ENCODE results near the gene PTGR2.
"Not testable (repeated sequence)": the region's sequence is repeated elsewhere in the genome, so short reads cannot be mapped to it uniquely, and the experiment has no call there.

Gene PTGR2

DNA sequence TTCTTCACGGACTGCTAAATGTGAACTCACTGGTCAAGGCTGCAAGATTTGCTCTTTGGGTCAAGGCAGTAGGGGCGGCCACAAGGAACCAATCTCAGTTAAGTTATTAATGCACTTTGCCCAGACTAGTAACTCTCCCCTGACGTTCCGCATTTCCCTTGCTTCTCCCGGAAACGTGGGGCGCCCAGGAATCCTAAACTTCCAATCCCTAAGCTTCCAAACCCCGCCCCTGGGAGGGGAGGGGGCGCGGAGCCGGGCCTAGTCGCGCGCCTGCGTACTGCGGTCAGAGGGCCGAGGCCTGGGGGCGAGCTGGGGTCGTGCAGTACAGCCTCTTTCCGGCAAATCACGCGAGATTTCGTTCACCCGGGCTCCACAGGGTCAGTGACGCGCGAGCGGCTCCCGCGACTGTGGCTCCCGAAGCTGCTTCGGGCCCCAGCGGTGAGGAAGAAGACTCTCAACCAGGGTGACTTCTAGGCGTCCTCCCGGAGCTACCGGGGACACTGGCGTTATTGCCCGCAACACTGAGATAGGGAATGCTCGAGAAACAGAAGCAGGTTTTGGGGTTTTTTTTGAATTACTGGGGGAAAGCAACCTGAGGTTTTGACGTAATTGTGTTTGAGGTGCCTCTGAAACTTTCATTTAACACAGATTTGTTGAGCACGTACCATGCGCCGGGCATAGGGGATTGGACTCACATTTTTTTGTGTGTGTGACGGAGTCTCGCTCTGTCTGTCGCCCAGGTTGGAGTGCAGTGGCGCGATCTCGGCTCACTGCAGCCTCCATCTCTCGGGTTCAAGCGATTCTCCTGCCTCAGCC lies at the start of gene PTGR2:
PTGR2 (plus strand) TSS at position 265 of the 816 bp plus-strand sequence. CDS start 7,032 bp downstream, outside the sequence.
- peak; percentile 92 for DNase-seq (ENCODE audit: low spot score)

GRCh38 chr14:73802431-73803188 lies 49.0 kb upstream of the PTGR2 start:
- no peak for DNase-seq (ENCODE audit: low spot score)

DNA sequence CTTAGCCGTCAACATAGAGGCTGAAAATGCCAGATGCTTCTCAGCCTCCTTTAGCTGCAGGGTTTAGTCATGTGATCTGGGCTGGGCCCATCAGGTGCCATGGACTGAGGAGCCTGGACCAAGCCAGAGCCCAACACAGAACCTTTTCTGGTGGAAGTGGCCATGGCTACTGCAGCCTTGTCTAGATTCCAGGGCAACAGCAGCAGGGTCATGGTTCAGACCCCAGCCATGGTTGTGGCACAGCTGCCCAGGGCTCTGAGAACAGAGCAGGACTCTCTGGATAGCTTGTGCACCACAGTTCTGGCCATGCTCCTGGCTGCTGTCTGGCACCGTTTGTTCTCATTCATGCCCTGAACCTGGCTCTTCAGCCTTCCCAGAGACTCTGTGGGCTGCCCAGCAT lies 47.0 kb upstream of the PTGR2 start:
- DNase-seq (ENCODE audit: low spot score) = no peak

- no peak for DNase-seq (ENCODE audit: low spot score)
Measured at GRCh38 chr14:73807457-73807856, 44.2 kb upstream of the PTGR2 start.

GRCh38 chr14:73809391-73809790 lies 42.2 kb upstream of the PTGR2 start:
- DNase-seq (ENCODE audit: low spot score) = no peak

- DNase-seq (ENCODE audit: low spot score) = no peak
Measured at GRCh38 chr14:73810478-73811163, 41.0 kb upstream of the PTGR2 start.

DNA sequence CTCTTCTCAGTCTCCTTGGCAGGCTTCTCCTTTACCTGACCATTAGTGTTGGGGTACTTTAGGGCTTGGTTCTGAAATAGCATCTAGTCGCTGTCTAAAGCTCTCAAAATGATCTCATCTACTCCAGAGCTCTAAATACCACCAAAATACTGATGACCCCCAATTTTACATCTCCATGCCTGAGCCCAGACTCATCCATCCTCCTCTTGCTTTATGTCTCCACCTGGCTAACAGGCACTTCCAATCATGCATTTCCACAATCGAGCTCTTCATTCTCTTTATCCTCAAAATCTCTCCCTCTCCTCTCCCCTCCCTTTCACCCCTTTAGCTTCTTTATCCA lies 40.5 kb upstream of the PTGR2 start:
- no peak for DNase-seq (ENCODE audit: low spot score)

GRCh38 chr14:73814153-73814552 lies 37.5 kb upstream of the PTGR2 start:
- DNase-seq (ENCODE audit: low spot score) = peak; percentile 53

DNA sequence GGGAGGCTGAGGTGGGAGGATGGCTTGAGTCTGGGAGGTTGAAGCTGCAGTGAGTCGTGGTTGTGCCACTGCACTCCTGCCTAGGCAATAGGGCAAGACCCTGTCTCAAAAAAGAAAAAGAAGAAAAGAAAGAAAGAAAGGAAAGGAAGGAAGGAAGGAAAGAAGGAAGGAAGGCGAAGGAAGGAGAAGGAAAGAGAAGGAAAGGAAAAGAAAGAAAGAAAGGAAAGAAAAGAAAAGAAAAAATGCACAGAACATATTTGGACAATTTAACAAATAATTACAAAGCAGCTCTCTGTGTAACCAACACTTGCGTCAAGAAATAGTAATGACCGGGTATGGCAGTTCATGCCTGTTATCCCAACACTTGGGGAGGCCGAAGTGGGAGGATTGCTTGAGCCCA lies 35.8 kb upstream of the PTGR2 start:
- DNase-seq (ENCODE audit: low spot score) = no peak

DNA sequence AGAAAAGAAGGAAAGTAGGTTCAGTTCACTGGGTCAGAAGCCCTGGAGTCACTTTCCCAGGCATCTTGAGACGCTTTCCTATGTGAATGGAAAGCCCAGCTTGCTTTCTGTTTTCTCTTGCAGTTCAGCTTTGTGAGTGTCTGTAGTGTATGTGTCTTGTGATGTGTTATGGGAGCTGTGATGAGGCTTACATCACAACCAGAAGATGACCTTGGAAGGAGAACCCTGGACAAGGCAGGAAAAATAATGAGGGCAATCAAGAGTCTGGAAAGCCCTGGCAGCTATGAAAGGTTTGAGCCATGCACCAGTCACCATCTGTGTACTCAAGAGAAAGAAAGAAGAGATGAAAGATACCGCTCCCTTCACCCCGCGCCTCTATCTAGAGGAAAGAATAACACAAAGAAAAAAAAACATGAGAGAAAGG lies 35.2 kb upstream of the PTGR2 start:
- no peak for DNase-seq (ENCODE audit: low spot score)

DNA sequence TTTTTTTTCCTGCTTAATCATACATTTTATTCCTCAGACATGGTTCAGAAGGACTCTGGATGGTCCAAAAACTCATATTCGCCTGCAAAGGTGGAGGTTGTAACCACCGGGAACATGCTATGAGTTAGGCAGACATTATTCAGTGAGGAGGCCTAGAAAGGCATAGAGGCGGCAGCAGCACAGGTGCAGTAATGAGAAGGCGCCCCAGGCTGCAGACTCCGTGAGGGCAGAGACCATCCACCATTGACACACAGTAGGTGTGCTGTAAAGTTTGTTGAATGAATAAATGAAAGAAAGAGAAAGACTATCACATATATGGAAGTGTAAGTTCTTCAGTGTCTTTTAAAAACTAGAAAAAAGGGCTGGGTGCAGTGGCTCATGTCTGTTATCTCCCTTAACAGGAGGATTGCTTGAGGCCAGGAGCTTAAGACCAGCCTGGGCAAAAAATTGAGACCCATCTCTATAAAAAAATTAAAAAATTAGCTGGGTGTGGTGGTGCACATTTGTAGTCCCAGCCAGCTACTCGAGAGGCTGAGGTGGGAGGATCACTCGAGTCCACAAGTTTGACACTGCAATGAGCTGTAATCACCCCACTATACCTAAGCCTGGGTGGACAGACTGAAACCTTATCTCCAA lies 34.5 kb upstream of the PTGR2 start:
- no peak for DNase-seq (ENCODE audit: low spot score)

GRCh38 chr14:73818821-73819220 lies 32.8 kb upstream of the PTGR2 start:
- DNase-seq (ENCODE audit: low spot score) = no peak

DNA sequence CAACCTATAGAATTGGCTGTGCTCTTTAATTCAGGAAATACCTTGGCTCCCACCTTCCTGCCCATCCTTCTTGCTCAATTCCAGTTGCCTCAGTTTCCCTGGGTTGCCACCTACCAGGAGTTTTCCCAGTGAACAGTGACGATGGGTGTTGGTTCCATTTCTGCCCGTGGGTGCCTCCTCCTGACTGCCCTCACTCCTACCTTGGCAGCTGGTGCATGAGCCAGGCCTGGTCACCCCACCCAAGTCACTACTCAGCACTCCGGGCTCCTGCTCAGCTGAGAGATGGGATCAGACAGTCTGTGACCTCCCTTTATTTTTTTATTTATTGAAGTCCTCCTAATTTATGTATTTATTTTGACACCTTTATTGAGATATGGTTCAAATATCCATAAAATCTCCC lies 31.0 kb upstream of the PTGR2 start:
- DNase-seq (ENCODE audit: low spot score) = no peak

- DNase-seq (ENCODE audit: low spot score) = no peak
Measured at GRCh38 chr14:73823339-73823885, 28.2 kb upstream of the PTGR2 start.

GRCh38 chr14:73824127-73824526 lies 27.5 kb upstream of the PTGR2 start:
- no peak for DNase-seq (ENCODE audit: low spot score)

GRCh38 chr14:73824536-73824935 lies 27.1 kb upstream of the PTGR2 start:
- no peak for DNase-seq (ENCODE audit: low spot score)

DNA sequence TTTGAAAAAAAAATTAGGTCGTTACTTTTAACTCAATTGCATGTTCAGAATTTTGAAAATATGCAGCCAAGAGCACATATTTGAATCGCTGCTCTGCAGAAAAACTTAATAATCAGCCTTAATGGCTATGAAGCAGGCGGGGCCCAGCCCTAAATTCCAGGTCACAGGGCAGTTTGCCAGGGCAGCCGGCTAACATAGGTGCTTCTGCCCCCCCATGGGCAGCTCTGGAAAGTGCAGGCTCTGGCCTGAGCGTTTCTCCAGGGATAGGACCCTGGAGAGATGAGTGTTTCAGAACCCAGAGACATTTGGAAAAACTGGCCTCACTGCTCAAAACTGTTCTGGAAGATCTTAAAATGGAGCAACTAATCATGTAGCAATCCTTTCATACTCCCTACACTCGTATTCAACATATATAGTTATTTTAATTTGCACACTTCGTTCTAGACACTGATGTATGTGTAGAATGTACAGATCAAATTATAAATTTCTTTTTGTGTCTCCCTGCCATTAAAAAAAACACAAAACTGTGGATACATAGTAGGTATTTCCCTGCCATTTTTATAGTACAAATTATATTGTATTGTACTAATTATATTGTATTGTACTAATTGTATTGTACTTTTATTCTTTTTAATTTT lies 26.0 kb upstream of the PTGR2 start:
- peak; percentile 72 for DNase-seq (ENCODE audit: low spot score)

DNA sequence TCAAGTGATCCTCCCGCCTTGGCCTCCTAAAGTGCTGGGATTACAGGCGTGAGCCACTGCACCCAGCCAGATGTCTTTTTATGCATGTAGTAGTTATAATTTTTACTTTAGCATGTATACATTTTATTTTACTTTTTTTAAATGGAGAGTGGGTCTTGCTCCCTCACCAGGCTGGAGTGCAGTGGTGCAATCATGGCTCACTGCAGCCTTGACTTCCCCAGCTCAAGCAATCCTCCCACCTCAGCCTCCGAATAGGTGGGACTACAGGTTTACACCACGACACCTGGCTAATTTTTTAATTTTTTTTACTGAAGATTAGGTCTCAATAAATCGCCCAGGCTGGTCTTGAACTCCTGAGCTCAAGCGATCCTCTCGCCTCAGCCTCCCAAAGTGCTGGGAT lies 24.4 kb upstream of the PTGR2 start:
- not testable (repeated sequence) for DNase-seq (ENCODE audit: low spot score)

DNA sequence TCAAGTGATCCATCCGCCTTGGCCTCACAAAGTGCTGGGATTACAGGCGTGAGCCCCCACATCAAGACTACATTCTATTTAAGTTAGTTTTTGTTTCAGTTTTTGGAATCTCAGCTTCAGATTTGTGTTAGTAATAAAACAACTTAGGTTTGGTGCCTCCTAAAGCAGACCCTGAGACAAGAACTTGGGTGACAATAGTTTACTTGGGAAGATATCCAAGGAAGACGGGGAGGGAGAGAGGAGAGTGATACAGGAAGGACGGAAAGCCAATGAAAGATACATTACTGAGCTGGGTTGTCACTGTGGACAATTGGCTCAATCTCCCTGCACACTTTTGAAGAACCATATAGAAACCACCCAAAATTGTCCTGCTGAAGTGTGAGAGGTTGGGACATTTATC lies 22.6 kb upstream of the PTGR2 start:
- DNase-seq (ENCODE audit: low spot score) = no peak

DNA sequence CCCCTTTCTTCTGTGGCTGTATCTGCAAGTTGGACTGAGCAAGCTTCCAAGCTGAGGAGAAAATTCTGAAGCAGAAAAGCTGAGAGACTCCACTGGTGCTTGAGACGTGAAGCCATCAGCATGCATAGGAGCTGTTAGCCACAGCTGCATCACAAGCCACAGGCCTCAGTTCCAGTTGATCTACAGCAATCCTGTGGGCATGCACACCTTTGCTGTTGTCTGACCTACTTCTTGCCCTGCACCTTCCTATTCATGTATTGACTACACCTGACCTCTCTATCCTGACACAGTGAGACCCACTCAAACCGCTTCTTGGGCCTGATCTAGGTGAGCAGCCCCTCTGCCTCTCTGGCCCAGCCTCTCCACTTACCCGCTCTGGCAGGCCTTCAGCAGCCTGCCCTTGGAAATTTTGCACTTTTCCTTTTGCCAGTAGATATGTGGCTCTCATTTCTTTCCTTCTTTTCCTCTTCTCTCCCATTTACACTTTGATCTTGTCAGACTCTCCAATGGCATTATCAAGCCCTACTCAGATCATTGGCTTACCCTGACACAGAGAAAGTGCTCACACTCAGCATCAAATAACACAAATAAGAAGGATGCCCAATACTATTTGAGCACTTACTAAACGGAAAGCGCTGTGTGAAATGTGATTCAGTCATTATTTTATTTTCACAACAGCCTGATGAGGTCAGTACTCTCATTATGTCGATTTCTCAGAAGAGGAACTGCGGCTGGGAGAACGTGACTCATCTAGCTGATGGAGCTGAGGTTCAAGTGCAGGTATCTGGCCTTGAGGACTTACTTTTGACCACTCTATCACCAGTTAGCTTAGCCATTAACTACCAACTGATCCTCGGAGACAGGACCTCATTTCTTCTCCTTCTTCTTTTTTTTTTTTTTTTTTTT lies 21.9 kb upstream of the PTGR2 start:
- peak; percentile 85 for DNase-seq (ENCODE audit: low spot score)

- DNase-seq (ENCODE audit: low spot score) = no peak
Measured at GRCh38 chr14:73833034-73833433, 18.6 kb upstream of the PTGR2 start.
